H1 (cell line): ENCODE measurements around the gene PERCC1. TPM values are rescaled to one million over a fixed set of nuclear protein-coding genes. Genes with fewer than 3 reads are reported as not detected.

Experiments used
- CTCF ChIA-PET: fragments of 300-600 bp; sonication (Branson Sonifier 250); formaldehyde crosslinking; loops from one replicate; lab custom pipeline; 2021; ENCODE audit not compliant: partially characterized antibody; lab: Charles Lee
- POLR2A ChIA-PET: fragments of 300-600 bp; sonication (Branson Sonifier 250); formaldehyde crosslinking; loops from one replicate; lab custom pipeline; 2021; ENCODE audit warnings: inconsistent platforms; ENCODE audit not compliant: partially characterized antibody; lab: Charles Lee
- DNase-seq, 2 experiments: peaks; one replicate each; pipeline versions ENCODE4 v3.0.0 to v3.0.0-alpha.2; 2010 to 2022; ENCODE audit warnings: low spot score in 2 of 2, low read depth in 1 of 2, mixed read lengths in 1 of 2
- FAIRE-seq: peaks from 2 replicates; lab custom pipeline; 2011; peaks lifted over from hg19 to GRCh38; lab: Jason Lieb, UNC
- H2AFZ ChIP-seq: 2 replicates; pipeline ENCODE4 v1.8.1; 2012; ENCODE audit warnings: low read length, inconsistent platforms
- H2AK5ac ChIP-seq: 2 replicates; pipeline ENCODE4 v1.6.1; 2013; ENCODE audit warnings: low read depth, low read length
- H2BK120ac ChIP-seq: replicated peaks from 2 replicates; pipeline ENCODE3; 2013; ENCODE audit warnings: low read depth, low read length, inconsistent platforms
- H2BK12ac ChIP-seq: 2 replicates; pipeline ENCODE4 v1.6.1; 2013; ENCODE audit warnings: low read depth, low read length
- H2BK15ac ChIP-seq: 2 replicates; pipeline ENCODE4 v1.6.1; 2013; ENCODE audit warnings: low read length
- H2BK20ac ChIP-seq: 2 replicates; pipeline ENCODE4 v1.6.1; 2013; ENCODE audit warnings: low read length
- H2BK5ac ChIP-seq: 2 replicates; pipeline ENCODE4 v1.6.1; 2013; ENCODE audit warnings: low read depth, low read length
- H3K14ac ChIP-seq: 2 replicates; pipeline ENCODE4 v1.6.1; 2013; ENCODE audit warnings: inconsistent platforms; ENCODE audit not compliant: insufficient read length
- H3K18ac ChIP-seq: 2 replicates; pipeline ENCODE4 v1.6.1; 2013; ENCODE audit warnings: low read length; ENCODE audit errors: extremely low read depth
- H3K23ac ChIP-seq: 2 replicates; pipeline ENCODE4 v1.6.1; 2013; ENCODE audit warnings: inconsistent platforms; ENCODE audit not compliant: insufficient read length
- H3K23me2 ChIP-seq: 2 replicates; pipeline ENCODE4 v1.6.1; 2013; ENCODE audit warnings: low read depth, low read length
- H3K27ac ChIP-seq: 2 replicates; pipeline ENCODE4 v1.6.1; 2011; ENCODE audit warnings: low read depth, low read length, inconsistent platforms
- H3K27me3 ChIP-seq, 4 experiments: replicated peaks in 1 of 4; 1 replicate in 1 of 4; 2 replicates in 3 of 4; pipeline versions ENCODE4 v1.6.1 to v1.8.1; 2011 to 2013; ENCODE audit warnings: low read length in 3 of 4, mild to moderate bottlenecking in 3 of 4, inconsistent platforms in 2 of 4, mixed read lengths in 2 of 4, moderate library complexity in 1 of 4; ENCODE audit not compliant: control insufficient read depth in 3 of 4, insufficient read depth in 3 of 4; ENCODE audit errors: extremely low read depth in 1 of 4
- H3K36me3 ChIP-seq, 4 experiments: 2 replicates each; pipeline versions ENCODE4 v1.6.1 to v1.8.1; 2011 to 2013; ENCODE audit warnings: mild to moderate bottlenecking in 4 of 4, low read length in 3 of 4, moderate library complexity in 2 of 4, control low read depth in 1 of 4, inconsistent platforms in 1 of 4; ENCODE audit not compliant: insufficient read depth in 4 of 4, control insufficient read depth in 2 of 4
- H3K4ac ChIP-seq: replicated peaks from 2 replicates; pipeline ENCODE3; 2013; ENCODE audit warnings: low read length, low read depth, mixed read lengths, inconsistent platforms; ENCODE audit not compliant: insufficient read length
- H3K4me1 ChIP-seq, 4 experiments: replicated peaks in 1 of 4; 1 replicate in 1 of 4; 2 replicates in 3 of 4; pipeline versions ENCODE4 v1.6.1 to v1.8.1; 2011 to 2013; ENCODE audit warnings: low read length in 3 of 4, inconsistent platforms in 2 of 4, mixed read lengths in 1 of 4; ENCODE audit not compliant: insufficient read depth in 4 of 4, control insufficient read depth in 3 of 4
- H3K4me2 ChIP-seq, 2 experiments: 2 replicates each; pipeline versions ENCODE4 v1.6.1 to v1.8.1; 2011 to 2013; ENCODE audit warnings: low read depth in 2 of 2, low read length in 2 of 2, control low read depth in 1 of 2, inconsistent platforms in 1 of 2, mild to moderate bottlenecking in 1 of 2; ENCODE audit not compliant: insufficient read depth in 1 of 2
- H3K4me3 ChIP-seq, 4 experiments: fragments of 200-600, 300-600 bp in 1 of 4; sonication (generic), shearing (Covaris generic), sonication (Bioruptor Twin) in 1 of 4; 2 replicates each; pipeline versions ENCODE4 v1.5.1 to v1.8.1; 2011 to 2016; ENCODE audit warnings: low read length in 4 of 4, low read depth in 3 of 4, control low read depth in 2 of 4, inconsistent platforms in 2 of 4, mild to moderate bottlenecking in 2 of 4, mixed read lengths in 1 of 4, moderate library complexity in 1 of 4; ENCODE audit not compliant: insufficient read depth in 2 of 4; ENCODE audit errors: extremely low read depth in 1 of 4
- H3K56ac ChIP-seq: replicated peaks from 2 replicates; pipeline ENCODE3; 2013; ENCODE audit warnings: low read depth, mild to moderate bottlenecking, mixed read lengths, low read length, inconsistent platforms; ENCODE audit not compliant: insufficient read length
- H3K79me1 ChIP-seq: 2 replicates; pipeline ENCODE4 v1.6.1; 2013; ENCODE audit warnings: low read depth, low read length, control low read depth
- H3K79me2 ChIP-seq, 2 experiments: 2 replicates each; pipeline versions ENCODE4 v1.6.1 to v1.8.1; 2012 to 2013; ENCODE audit warnings: low read length in 2 of 2, mild to moderate bottlenecking in 2 of 2, inconsistent platforms in 1 of 2; ENCODE audit not compliant: insufficient read depth in 2 of 2, control insufficient read depth in 1 of 2
- H3K9ac ChIP-seq, 4 experiments: replicated peaks in 1 of 4; 1 replicate in 1 of 4; 2 replicates in 3 of 4; pipeline versions ENCODE4 v1.6.1 to v1.8.1; 2011 to 2013; ENCODE audit warnings: low read depth in 3 of 4, low read length in 3 of 4, control low read depth in 2 of 4, mild to moderate bottlenecking in 2 of 4, moderate library complexity in 2 of 4, inconsistent platforms in 1 of 4; ENCODE audit errors: extremely low read depth in 1 of 4
- H3K9me3 ChIP-seq, 2 experiments: 2 replicates each; pipeline versions ENCODE4 v1.6.1 to v1.8.1; 2012 to 2013; ENCODE audit warnings: mild to moderate bottlenecking in 2 of 2, moderate library complexity in 2 of 2, control low read depth in 1 of 2, inconsistent platforms in 1 of 2, low read depth in 1 of 2, low read length in 1 of 2, mixed read lengths in 1 of 2; ENCODE audit not compliant: insufficient read depth in 2 of 2
- H4K20me1 ChIP-seq, 2 experiments: replicated peaks in 1 of 2; 2 replicates each; pipeline versions ENCODE3 to v1.8.1; 2011 to 2013; ENCODE audit warnings: inconsistent platforms in 2 of 2, low read length in 2 of 2, mild to moderate bottlenecking in 1 of 2; ENCODE audit not compliant: insufficient read depth in 2 of 2, control insufficient read depth in 1 of 2
- H4K5ac ChIP-seq: 2 replicates; pipeline ENCODE4 v1.6.1; 2013; ENCODE audit warnings: low read length, low read depth, mixed read lengths, inconsistent platforms; ENCODE audit not compliant: insufficient read length
- H4K8ac ChIP-seq: 2 replicates; pipeline ENCODE4 v1.8.0; 2013; ENCODE audit warnings: mild to moderate bottlenecking, moderate library complexity, low read length, inconsistent platforms; ENCODE audit not compliant: insufficient read depth; ENCODE audit errors: extremely low read depth
- H4K91ac ChIP-seq: replicated peaks from 2 replicates; pipeline ENCODE3; 2013; ENCODE audit warnings: low read length, mixed read lengths, inconsistent platforms; ENCODE audit not compliant: insufficient read length
- EP300 ChIP-seq, 2 experiments: IDR thresholded peaks; 1 replicate in 1 of 2; 2 replicates in 1 of 2; pipeline ENCODE4 v1.6.1; 2011 to 2012; ENCODE audit warnings: low read depth in 2 of 2, low read length in 2 of 2, mild to moderate bottlenecking in 2 of 2, borderline replicate concordance in 1 of 2, inconsistent platforms in 1 of 2, moderate library complexity in 1 of 2
- JUND ChIP-seq: IDR thresholded peaks from 2 replicates; pipeline ENCODE4 v1.6.1; 2011; ENCODE audit warnings: mild to moderate bottlenecking, improper control_type of control experiment, low read length
- KDM4A ChIP-seq: IDR thresholded peaks from one replicate; pipeline ENCODE4 v1.7.1; 2012; ENCODE audit warnings: low read depth, mild to moderate bottlenecking, moderate library complexity, low read length, inconsistent platforms; ENCODE audit not compliant: severe bottlenecking
- SIX5 ChIP-seq: IDR thresholded peaks from 2 replicates; pipeline ENCODE4 v1.6.1; 2011; ENCODE audit warnings: mild to moderate bottlenecking, low read depth, low read length
- ZNF274 ChIP-seq: IDR thresholded peaks from 2 replicates; pipeline ENCODE4 v1.7.0; 2012; ENCODE audit warnings: low read length, borderline replicate concordance; ENCODE audit errors: extremely low read depth
- WGBS, 2 experiments: shearing (Covaris generic) in 1 of 2; methylation state at CpG; one replicate each; pipeline versions ENCODE4 v1.1.6 to v1.1.7; 2013 to 2015; ENCODE audit warnings: low lambda C conversion rate in 2 of 2, mixed read lengths in 2 of 2, inconsistent platforms in 1 of 2, low coverage in 1 of 2, missing lambda C conversion rate in 1 of 2; ENCODE audit not compliant: insufficient replicate concordance in 2 of 2, insufficient coverage in 1 of 2, insufficient read length in 1 of 2; ENCODE audit errors: extremely low coverage in 1 of 2, missing lambda C conversion rate in 1 of 2; 5-methylcytosine and 5-hydroxymethylcytosine counted together
- polyA plus RNA-seq, 7 experiments: library from polyadenylated mRNA; depleted of rRNA in 3 of 7; stranded (reverse) in 5 of 7; unstranded in 2 of 7; fragments of >200 nt in 5 of 7; fragments of 200-250 nt in 2 of 7; gene quantifications; 1 replicate in 5 of 7; 2 replicates in 1 of 7; 4 replicates in 1 of 7; pipeline versions ENCODE4 v1.2.1 to v1.2.3, GENCODE V29; 2011 to 2013; ENCODE audit warnings: missing spikeins in 2 of 7, mixed read lengths in 2 of 7
- total RNA-seq: library from RNA; stranded (reverse); fragmentation: NEBNext Ultra II Directional; extraction: Animal tissue kit (Norgen Biotek cat#: 25700); gene quantifications from 2 replicates; pipeline ENCODE4 v1.2.1, GENCODE V29; 2021

The PERCC1 gene
- total and polyA plus RNA-seq, 2 of the 8 experiments (the other 6 are each of a cell fraction or from before 2014, with no cell fraction given) = not detected

- WGBS, 2 experiments = 87% methylated on average over 11 of the region's 14 CpGs; no CpG with 5 or more reads in 1 of the 2 experiments
- H3K9ac ChIP-seq = no peak overlapping the region
- no peak overlapping the region for H3K4me3 ChIP-seq
- H4K8ac ChIP-seq = no peak overlapping the region
- H2BK120ac ChIP-seq = no peak overlapping the region
- no peak overlapping the region for H4K91ac ChIP-seq
- no peak overlapping the region for H2AK5ac ChIP-seq
- H2BK12ac ChIP-seq = no peak overlapping the region
- H2AFZ ChIP-seq = no peak overlapping the region
- no peaks in the 10 kb centered on the region for H3K9me3 ChIP-seq
- no peak overlapping the region for H2BK15ac ChIP-seq
- H2BK5ac ChIP-seq = no peak overlapping the region
- no peak overlapping the region for H2BK20ac ChIP-seq
- H3K4me1 ChIP-seq = no peaks in the 10 kb centered on the region; a peak in 2 of 7 replicates
- H3K23me2 ChIP-seq = no peaks in the 10 kb centered on the region
- H3K4ac ChIP-seq = no peak overlapping the region
- no peaks in the 10 kb centered on the region for H3K79me1 ChIP-seq
- H3K18ac ChIP-seq = no peak overlapping the region
- H3K27ac ChIP-seq = no peak overlapping the region
- no peaks in the 10 kb centered on the region for H3K36me3 ChIP-seq
- DNase-seq (no peak), FAIRE-seq (no peak)
- H3K23ac ChIP-seq = no peak overlapping the region
- no peak overlapping the region for H3K4me2 ChIP-seq
- TF ChIP-seq SIX5 (no peak), JUND (no peak), ZNF274 (no peak), EP300 (IDR thresholded peaks at IDR 0.05; ENCODE audit: borderline replicate concordance in 1 of 2, low read depth in 2 of 2, low read length in 2 of 2) (no peak), KDM4A (no peak)
- POLR2A ChIA-PET = interaction anchor here (0.7 to 4.3 kb wide), 5 partner anchors 9 to 64 kb away, joined by 3 to 22 read pairs (median 5); partner anchors contain the start of genes CCDC154 and UQCC4
- H3K27me3 ChIP-seq = no peaks in the 10 kb centered on the region
- no peaks in the 10 kb centered on the region for H3K79me2 ChIP-seq
- H4K20me1 ChIP-seq = no peaks in the 10 kb centered on the region
- no peak overlapping the region for H3K14ac ChIP-seq
- no peak overlapping the region for H3K56ac ChIP-seq
- CTCF ChIA-PET = interaction anchor here (0.8 to 1.6 kb wide), 5 partner anchors 32 to 625 kb away, joined by 3 to 4 read pairs (median 3); no protein-coding TSS in a partner anchor
- no peak overlapping the region for H4K5ac ChIP-seq
Measured at GRCh38 chr16:1430214-1430758, 592 bp upstream of the PERCC1 start.
